Measurements from ENCODE around the gene PBX2. TPM values are rescaled to one million over a fixed set of nuclear protein-coding genes. Genes with fewer than 3 reads are reported as not detected.

PBX2 gene, protein sequence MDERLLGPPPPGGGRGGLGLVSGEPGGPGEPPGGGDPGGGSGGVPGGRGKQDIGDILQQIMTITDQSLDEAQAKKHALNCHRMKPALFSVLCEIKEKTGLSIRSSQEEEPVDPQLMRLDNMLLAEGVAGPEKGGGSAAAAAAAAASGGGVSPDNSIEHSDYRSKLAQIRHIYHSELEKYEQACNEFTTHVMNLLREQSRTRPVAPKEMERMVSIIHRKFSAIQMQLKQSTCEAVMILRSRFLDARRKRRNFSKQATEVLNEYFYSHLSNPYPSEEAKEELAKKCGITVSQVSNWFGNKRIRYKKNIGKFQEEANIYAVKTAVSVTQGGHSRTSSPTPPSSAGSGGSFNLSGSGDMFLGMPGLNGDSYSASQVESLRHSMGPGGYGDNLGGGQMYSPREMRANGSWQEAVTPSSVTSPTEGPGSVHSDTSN
- 10 to 100 TPM; 46.5 to 47.7 TPM for total RNA-seq

GRCh38 chr6:32190054-32190851 lies at the start of gene PBX2:
Gene PBX2 (minus strand): TSS chr6:32190202. CDS start chr6:32189915, 287 bp downstream.
- H3K4me1 Mint-ChIP-seq (ENCODE audit: low read depth), result peaks cover 66% of the 10 kb centered on the region
- intact Hi-C loops (cut with micrococcal nuclease), result loop anchor here (1.0 to 10.0 kb wide), 6 partner anchors 12 to 1015 kb away; partner anchors contain the start of genes ATF6B, ATP6V1G2, CLIC1 and DDX39B
- H3K27me3 Mint-ChIP-seq (ENCODE audit: low read depth), result no peaks in the 10 kb centered on the region
- H3K9me3 Mint-ChIP-seq, result no peaks in the 10 kb centered on the region
- peak within 1 kb of the TSS; percentile 99 for H3K27ac Mint-ChIP-seq
- peaks cover 40% of the 10 kb centered on the region for H3K36me3 Mint-ChIP-seq (ENCODE audit: low read depth)
- CTCF ChIA-PET, result no interaction called here
- peak within 1 kb of the TSS; percentile 95 for H3K4me3 Mint-ChIP-seq
- DNase-seq, result peak; percentile 93

- CTCF ChIA-PET, result interaction anchor here (0.9 kb wide), 1 partner anchor 174 kb away, joined by 4 read pairs; no protein-coding TSS in a partner anchor
- Mint-ChIP-seq H3K4me3 (no peak overlapping the region), H3K27ac (no peak overlapping the region), H3K36me3 (ENCODE audit: low read depth) (no peaks in the 10 kb centered on the region), H3K4me1 (ENCODE audit: low read depth) (peaks cover 23% of the 10 kb centered on the region), H3K9me3 (no peaks in the 10 kb centered on the region), H3K27me3 (ENCODE audit: low read depth) (no peaks in the 10 kb centered on the region)
- no peak for DNase-seq
- intact Hi-C loops (cut with micrococcal nuclease), result no loop called here
Observed at GRCh38 chr6:32239462-32239861, 49.5 kb upstream of the PBX2 start.

- Mint-ChIP-seq H3K4me3 (no peak overlapping the region), H3K27me3 (ENCODE audit: low read depth) (no peaks in the 10 kb centered on the region), H3K9me3 (no peaks in the 10 kb centered on the region), H3K36me3 (ENCODE audit: low read depth) (no peaks in the 10 kb centered on the region), H3K27ac (no peak overlapping the region), H3K4me1 (ENCODE audit: low read depth) (no peaks in the 10 kb centered on the region)
- intact Hi-C loops (cut with micrococcal nuclease), result no loop called here
- CTCF ChIA-PET, result no interaction called here
- peak; percentile 27 for DNase-seq
Observed at GRCh38 chr6:32234934-32235333, 44.9 kb upstream of the PBX2 start.

- CTCF ChIA-PET, result interaction anchor here (0.7 kb wide), 1 partner anchor 34 kb away, joined by 3 read pairs; the partner anchor contains the start of gene GPSM3
- Mint-ChIP-seq H3K36me3 (ENCODE audit: low read depth) (no peaks in the 10 kb centered on the region), H3K27ac (no peak overlapping the region), H3K4me1 (ENCODE audit: low read depth) (peaks cover 16% of the 10 kb centered on the region), H3K27me3 (ENCODE audit: low read depth) (no peaks in the 10 kb centered on the region), H3K4me3 (no peak overlapping the region), H3K9me3 (no peaks in the 10 kb centered on the region)
- DNase-seq, result no peak
- intact Hi-C loops (cut with micrococcal nuclease), result no loop called here
Observed at GRCh38 chr6:32226434-32226833, 36.4 kb upstream of the PBX2 start.

- CTCF ChIA-PET, result no interaction called here
- H3K9me3 Mint-ChIP-seq, result no peaks in the 10 kb centered on the region
- intact Hi-C loops (cut with micrococcal nuclease), result no loop called here
Observed at GRCh38 chr6:32224696-32225095, 34.7 kb upstream of the PBX2 start.

GRCh38 chr6:32223258-32224235 lies 33.5 kb upstream of the PBX2 start, which contains the start of gene NOTCH4:
Gene NOTCH4 (minus strand): TSS chr6:32224067. CDS start chr6:32223928, 139 bp downstream.
- no peak within 1 kb of the TSS for H3K4me3 Mint-ChIP-seq
- no peaks in the 10 kb centered on the region for H3K27me3 Mint-ChIP-seq (ENCODE audit: low read depth)
- intact Hi-C loops (cut with micrococcal nuclease), result no loop called here
- no peak for DNase-seq
- H3K9me3 Mint-ChIP-seq, result no peaks in the 10 kb centered on the region
- H3K4me1 Mint-ChIP-seq (ENCODE audit: low read depth), result peaks cover 16% of the 10 kb centered on the region
- no peaks in the 10 kb centered on the region for H3K36me3 Mint-ChIP-seq (ENCODE audit: low read depth)
- no peak within 1 kb of the TSS for H3K27ac Mint-ChIP-seq
- CTCF ChIA-PET, result no interaction called here

More at GRCh38 chr6:32224696-32225095, 34.7 kb upstream of the PBX2 start:
- DNase-seq, result no peak
- Mint-ChIP-seq H3K4me1 (ENCODE audit: low read depth) (peaks cover 16% of the 10 kb centered on the region), H3K36me3 (ENCODE audit: low read depth) (no peaks in the 10 kb centered on the region), H3K4me3 (no peak overlapping the region), H3K27me3 (ENCODE audit: low read depth) (no peaks in the 10 kb centered on the region), H3K27ac (no peak overlapping the region)

- Mint-ChIP-seq H3K4me3 (no peak overlapping the region), H3K27ac (no peak overlapping the region), H3K27me3 (ENCODE audit: low read depth) (no peaks in the 10 kb centered on the region), H3K9me3 (no peaks in the 10 kb centered on the region), H3K36me3 (ENCODE audit: low read depth) (no peaks in the 10 kb centered on the region), H3K4me1 (ENCODE audit: low read depth) (peaks cover 16% of the 10 kb centered on the region)
- DNase-seq, result no peak
- intact Hi-C loops (cut with micrococcal nuclease), result no loop called here
- CTCF ChIA-PET, result no interaction called here
Observed at GRCh38 chr6:32222333-32223230, 32.6 kb upstream of the PBX2 start.

DNA sequence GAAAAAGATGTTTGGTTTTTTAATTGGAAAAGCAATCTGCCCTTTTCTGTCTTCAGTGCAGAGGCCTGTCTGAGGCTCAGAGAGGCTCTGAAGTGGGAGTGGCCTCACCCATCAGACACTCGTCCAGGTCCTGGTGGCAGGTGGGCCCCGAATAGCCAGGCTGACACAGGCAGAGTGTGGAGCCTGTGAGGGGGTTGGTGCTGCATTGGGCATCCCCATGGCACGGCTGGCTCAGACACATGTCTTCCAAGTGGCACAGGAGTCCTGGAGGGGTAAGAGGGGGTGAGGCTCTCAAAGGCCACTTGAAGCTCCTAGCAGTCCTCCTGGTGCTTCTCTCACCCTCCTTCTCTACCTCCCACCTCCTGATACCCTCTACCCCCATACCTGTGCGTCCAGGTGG lies 30.0 kb upstream of the PBX2 start:
- H3K36me3 Mint-ChIP-seq (ENCODE audit: low read depth), result no peaks in the 10 kb centered on the region
- no peak overlapping the region for H3K27ac Mint-ChIP-seq

GRCh38 chr6:32218167-32218566 lies 28.2 kb upstream of the PBX2 start:
- Mint-ChIP-seq H3K27me3 (ENCODE audit: low read depth) (no peaks in the 10 kb centered on the region), H3K27ac (no peak overlapping the region), H3K4me1 (ENCODE audit: low read depth) (peaks cover 10% of the 10 kb centered on the region), H3K36me3 (ENCODE audit: low read depth) (no peaks in the 10 kb centered on the region), H3K4me3 (no peak overlapping the region), H3K9me3 (no peaks in the 10 kb centered on the region)
- intact Hi-C loops (cut with micrococcal nuclease), result no loop called here
- CTCF ChIA-PET, result interaction anchor here (1.0 to 1.2 kb wide), 2 partner anchors 102 to 483 kb away, joined by 3 to 4 read pairs; no protein-coding TSS in a partner anchor
- no peak for DNase-seq

More for the DNA sequence above, 30.0 kb upstream of the PBX2 start:
- Mint-ChIP-seq H3K4me3 (no peak overlapping the region), H3K4me1 (ENCODE audit: low read depth) (peaks cover 16% of the 10 kb centered on the region), H3K27me3 (ENCODE audit: low read depth) (no peaks in the 10 kb centered on the region), H3K9me3 (no peaks in the 10 kb centered on the region)
- intact Hi-C loops (cut with micrococcal nuclease), result no loop called here
- CTCF ChIA-PET, result no interaction called here
- no peak for DNase-seq

- no peaks in the 10 kb centered on the region for H3K27me3 Mint-ChIP-seq (ENCODE audit: low read depth)
- H3K4me1 Mint-ChIP-seq (ENCODE audit: low read depth), result no peaks in the 10 kb centered on the region
- no peak overlapping the region for H3K27ac Mint-ChIP-seq
- DNase-seq, result no peak
- intact Hi-C loops (cut with micrococcal nuclease), result no loop called here
- CTCF ChIA-PET, result no interaction called here
- H3K36me3 Mint-ChIP-seq (ENCODE audit: low read depth), result no peaks in the 10 kb centered on the region
- no peak overlapping the region for H3K4me3 Mint-ChIP-seq
- no peaks in the 10 kb centered on the region for H3K9me3 Mint-ChIP-seq
Observed at GRCh38 chr6:32216998-32217397, 27.0 kb upstream of the PBX2 start.

- Mint-ChIP-seq H3K27ac (no peak overlapping the region), H3K27me3 (ENCODE audit: low read depth) (no peaks in the 10 kb centered on the region), H3K36me3 (ENCODE audit: low read depth) (no peaks in the 10 kb centered on the region), H3K4me1 (ENCODE audit: low read depth) (no peaks in the 10 kb centered on the region), H3K4me3 (no peak overlapping the region), H3K9me3 (no peaks in the 10 kb centered on the region)
- CTCF ChIA-PET, result no interaction called here
- DNase-seq, result no peak
- intact Hi-C loops (cut with micrococcal nuclease), result no loop called here
Observed at GRCh38 chr6:32216285-32216684, 26.3 kb upstream of the PBX2 start.
